HG03575 (cell line): ENCODE results near the gene IER5.

Experiments
- ATAC-seq: cut with Tn5 transposase; IDR thresholded peaks from one replicate; pipeline ENCODE4 v1.9.1; 2021; ENCODE audit not compliant: unreplicated experiment, insufficient number of reproducible peaks, low FRiP score; ENCODE audit errors: extremely low read depth

Gene IER5

GRCh38 chr1:181073638-181074037, 14.9 kb upstream of the IER5 start:
- ATAC-seq = no peak

GRCh38 chr1:181075766-181076350, 12.6 kb upstream of the IER5 start:
- ATAC-seq = no peak

GRCh38 chr1:181076852-181077251, 11.6 kb upstream of the IER5 start:
- ATAC-seq = no peak

- ATAC-seq = no peak
Measured at GRCh38 chr1:181077576-181078242, 10.8 kb upstream of the IER5 start.

- ATAC-seq = no peak
Measured at GRCh38 chr1:181079382-181079781, 9.1 kb upstream of the IER5 start.

- ATAC-seq = no peak
Measured at GRCh38 chr1:181079920-181080319, 8.6 kb upstream of the IER5 start.

GRCh38 chr1:181080556-181080955, 7.9 kb upstream of the IER5 start:
- ATAC-seq = no peak

- ATAC-seq = no peak
Measured at GRCh38 chr1:181081395-181081794, 7.1 kb upstream of the IER5 start.

- ATAC-seq = no peak
Measured at GRCh38 chr1:181083842-181084605, 4.5 kb upstream of the IER5 start.

- ATAC-seq = no peak
Measured at GRCh38 chr1:181084606-181084969, 3.9 kb upstream of the IER5 start.

- no peak for ATAC-seq
Measured at GRCh38 chr1:181086091-181086490, 2.4 kb upstream of the IER5 start.

GRCh38 chr1:181086926-181087325, 1.6 kb upstream of the IER5 start:
- ATAC-seq = no peak

GRCh38 chr1:181087400-181087901, 1.0 kb upstream of the IER5 start:
- no peak for ATAC-seq

- no peak for ATAC-seq
Measured at GRCh38 chr1:181089017-181089675, 646 bp downstream of the IER5 start.

GRCh38 chr1:181089676-181090544, 1.4 kb downstream of the IER5 start:
- ATAC-seq = no peak

GRCh38 chr1:181090641-181091126, 2.2 kb downstream of the IER5 start:
- no peak for ATAC-seq

GRCh38 chr1:181091309-181092040, 3.0 kb downstream of the IER5 start:
- no peak for ATAC-seq

GRCh38 chr1:181092056-181092455, 3.6 kb downstream of the IER5 start:
- no peak for ATAC-seq
